WTC11 (cell line): ENCODE results near the gene CCDC34. TPM values are rescaled to one million over a fixed set of nuclear protein-coding genes. Genes with fewer than 3 reads are reported as not detected.

Experiments used
- ATAC-seq: fragments of 200-7000 bp; cut with Tn5 transposase; 2 replicates; pipeline ENCODE4 v1.10.0; 2021; ENCODE audit warnings: mild to moderate bottlenecking, moderate library complexity
- CTCF ChIA-PET: fragments of 300-600 bp; sonication (Branson Sonifier 250); formaldehyde crosslinking; loops from one replicate; lab custom pipeline; 2021; ENCODE audit warnings: antibody characterized with exemption; lab: Charles Lee
- POLR2A ChIA-PET: fragments of 350-600 bp; sonication (Branson Sonifier 250); formaldehyde crosslinking; loops from one replicate; lab custom pipeline; 2021; ENCODE audit warnings: antibody characterized with exemption; lab: Charles Lee
- DNase-seq: peaks from one replicate; pipeline ENCODE4 v3.0.0; 2021; ENCODE audit warnings: low spot score
- H3K27ac Mint-ChIP-seq: 2 replicates; pipeline ENCODE4 v1.8.0; 2021; ENCODE audit warnings: mixed read lengths
- H3K27me3 Mint-ChIP-seq: 2 replicates; pipeline ENCODE4 v1.8.0; 2021; ENCODE audit warnings: low read depth, mild to moderate bottlenecking, moderate library complexity, mixed read lengths
- H3K36me3 Mint-ChIP-seq: 2 replicates; pipeline ENCODE4 v1.8.0; 2021; ENCODE audit warnings: mixed read lengths
- H3K4me1 Mint-ChIP-seq: 2 replicates; pipeline ENCODE4 v1.8.0; 2022; ENCODE audit warnings: mixed read lengths
- H3K4me3 Mint-ChIP-seq: 2 replicates; pipeline ENCODE4 v1.8.0; 2021; ENCODE audit warnings: mild to moderate bottlenecking, moderate library complexity, mixed read lengths
- H3K9me3 Mint-ChIP-seq: 2 replicates; pipeline ENCODE4 v1.8.0; 2021; ENCODE audit warnings: mixed read lengths
- ATF1 ChIP-seq: sonication (generic); formaldehyde crosslinking; IDR thresholded peaks from 2 replicates; pipeline ENCODE4 v1.8.1; 2023; ENCODE audit warnings: mild to moderate bottlenecking, moderate library complexity, missing genetic modification reagents
- FOXK1 ChIP-seq: sonication (generic); formaldehyde crosslinking; IDR thresholded peaks from 2 replicates; pipeline ENCODE4 v1.8.0; 2022; ENCODE audit warnings: mild to moderate bottlenecking, moderate library complexity, missing genetic modification reagents
- FOXP1 ChIP-seq: sonication (generic); formaldehyde crosslinking; IDR thresholded peaks from 2 replicates; pipeline ENCODE4 v1.8.0; 2022; ENCODE audit warnings: missing genetic modification reagents, mild to moderate bottlenecking, moderate library complexity, borderline replicate concordance
- GRHL2 ChIP-seq: fragments of 250-450 bp; sonication (Bioruptor Pico); IDR thresholded peaks from 2 replicates; pipeline ENCODE4 v1.8.0; 2022; ENCODE audit warnings: mild to moderate bottlenecking, moderate library complexity; ENCODE audit not compliant: insufficient replicate concordance, severe bottlenecking
- NR2C2 ChIP-seq: sonication (generic); formaldehyde crosslinking; IDR thresholded peaks from 2 replicates; pipeline ENCODE4 v1.8.0; 2022; ENCODE audit warnings: mild to moderate bottlenecking, missing genetic modification reagents
- NR3C1 ChIP-seq: sonication (generic); formaldehyde crosslinking; conservative IDR thresholded peaks from 2 replicates; pipeline ENCODE4 v1.8.1; 2023; ENCODE audit warnings: low read depth, mild to moderate bottlenecking, missing genetic modification reagents
- SOX15 ChIP-seq: fragments of 250-450 bp; sonication (Bioruptor Pico); IDR thresholded peaks from 2 replicates; pipeline ENCODE4 v1.9.0; 2021; ENCODE audit warnings: mild to moderate bottlenecking
- TCF7 ChIP-seq: sonication (generic); formaldehyde crosslinking; IDR thresholded peaks from 2 replicates; pipeline ENCODE4 v1.8.0; 2022; ENCODE audit warnings: mild to moderate bottlenecking, low read depth, missing genetic modification reagents, moderate library complexity
- TP53 ChIP-seq: sonication (generic); formaldehyde crosslinking; IDR thresholded peaks from 2 replicates; pipeline ENCODE4 v1.8.1; 2023; ENCODE audit warnings: mild to moderate bottlenecking, missing genetic modification reagents
- ZNF138 ChIP-seq: sonication (generic); formaldehyde crosslinking; conservative IDR thresholded peaks from 2 replicates; pipeline ENCODE4 v1.8.1; 2022; ENCODE audit warnings: mild to moderate bottlenecking, moderate library complexity, missing genetic modification reagents
- total RNA-seq: library from RNA; stranded (reverse); gene quantifications from 3 replicates; pipeline ENCODE4 v1.2.3, GENCODE V29; 2021
- TF ChIP-seq, protein P1 (sequence below): sonication (generic); formaldehyde crosslinking; IDR thresholded peaks from 2 replicates; pipeline ENCODE4 v1.8.1; 2023; ENCODE audit warnings: mild to moderate bottlenecking, moderate library complexity, missing genetic modification reagents
- TF ChIP-seq, protein P2 (sequence below): sonication (generic); formaldehyde crosslinking; IDR thresholded peaks from 2 replicates; pipeline ENCODE4 v1.8.1; 2022; ENCODE audit warnings: missing genetic modification reagents, borderline replicate concordance
- TF ChIP-seq, protein P3 (sequence below): sonication (generic); formaldehyde crosslinking; IDR thresholded peaks from 2 replicates; pipeline ENCODE4 v1.8.0; 2022; ENCODE audit warnings: mild to moderate bottlenecking, missing genetic modification reagents
- TF ChIP-seq, protein P4 (sequence below): sonication (generic); formaldehyde crosslinking; IDR thresholded peaks from 2 replicates; pipeline ENCODE4 v1.8.1; 2023; ENCODE audit warnings: mild to moderate bottlenecking, missing genetic modification reagents, moderate library complexity
- TF ChIP-seq, protein P5 (sequence below): fragments of 250-450 bp; sonication (Bioruptor Pico); IDR thresholded peaks from 2 replicates; pipeline ENCODE4 v1.9.0; 2021; ENCODE audit warnings: moderate library complexity, mild to moderate bottlenecking, inconsistent platforms, borderline replicate concordance
- TF ChIP-seq, protein P6 (sequence below): sonication (generic); formaldehyde crosslinking; IDR thresholded peaks from 2 replicates; pipeline ENCODE4 v1.8.0; 2022; ENCODE audit warnings: mild to moderate bottlenecking, missing genetic modification reagents
- TF ChIP-seq, protein P7 (sequence below): sonication (generic); formaldehyde crosslinking; IDR thresholded peaks from 2 replicates; pipeline ENCODE4 v1.8.1; 2022; ENCODE audit warnings: mild to moderate bottlenecking, missing genetic modification reagents, moderate library complexity, borderline replicate concordance
- TF ChIP-seq, protein P8 (sequence below): sonication (generic); formaldehyde crosslinking; IDR thresholded peaks from 2 replicates; pipeline ENCODE4 v1.8.0; 2022; ENCODE audit warnings: mild to moderate bottlenecking, missing genetic modification reagents
- TF ChIP-seq, protein P9 (sequence below): fragments of 250-450 bp; sonication (Bioruptor Pico); IDR thresholded peaks from 2 replicates; pipeline ENCODE4 v1.9.0; 2021; ENCODE audit warnings: mild to moderate bottlenecking, borderline replicate concordance

The CCDC34 gene
- total RNA-seq, 1 experiment from 2014 or later, result 23.7 TPM

DNA sequence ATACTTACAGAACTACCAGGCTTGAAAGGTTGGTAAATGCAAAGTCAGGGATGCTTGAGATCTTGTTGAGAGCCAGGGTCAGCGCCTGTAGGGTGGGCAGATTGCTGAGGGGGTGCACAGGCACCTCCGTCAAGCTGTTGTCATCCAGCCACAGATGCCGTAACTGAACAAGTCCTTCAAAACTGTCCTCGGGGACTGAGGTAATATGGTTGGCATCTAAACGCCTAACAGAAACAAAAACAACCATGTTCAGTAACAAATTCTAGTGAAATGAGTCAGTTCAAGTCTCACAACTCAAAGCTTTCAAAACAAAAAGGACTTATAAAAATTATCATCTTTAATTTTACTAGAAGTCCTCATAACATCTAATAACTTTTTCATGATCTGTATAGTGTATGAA is 22.2 kb upstream of the CCDC34 start:
- peaks cover 32% of the 10 kb centered on the region for H3K36me3 Mint-ChIP-seq
- ATAC-seq, result no peak
- DNase-seq, result no peak
- TF ChIP-seq, protein P1, sequence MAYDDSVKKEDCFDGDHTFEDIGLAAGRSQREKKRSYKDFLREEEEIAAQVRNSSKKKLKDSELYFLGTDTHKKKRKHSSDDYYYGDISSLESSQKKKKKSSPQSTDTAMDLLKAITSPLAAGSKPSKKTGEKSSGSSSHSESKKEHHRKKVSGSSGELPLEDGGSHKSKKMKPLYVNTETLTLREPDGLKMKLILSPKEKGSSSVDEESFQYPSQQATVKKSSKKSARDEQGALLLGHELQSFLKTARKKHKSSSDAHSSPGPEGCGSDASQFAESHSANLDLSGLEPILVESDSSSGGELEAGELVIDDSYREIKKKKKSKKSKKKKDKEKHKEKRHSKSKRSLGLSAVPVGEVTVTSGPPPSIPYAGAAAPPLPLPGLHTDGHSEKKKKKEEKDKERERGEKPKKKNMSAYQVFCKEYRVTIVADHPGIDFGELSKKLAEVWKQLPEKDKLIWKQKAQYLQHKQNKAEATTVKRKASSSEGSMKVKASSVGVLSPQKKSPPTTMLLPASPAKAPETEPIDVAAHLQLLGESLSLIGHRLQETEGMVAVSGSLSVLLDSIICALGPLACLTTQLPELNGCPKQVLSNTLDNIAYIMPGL (CRISPR knock-in tag), result no peak
- TF ChIP-seq, protein P2, sequence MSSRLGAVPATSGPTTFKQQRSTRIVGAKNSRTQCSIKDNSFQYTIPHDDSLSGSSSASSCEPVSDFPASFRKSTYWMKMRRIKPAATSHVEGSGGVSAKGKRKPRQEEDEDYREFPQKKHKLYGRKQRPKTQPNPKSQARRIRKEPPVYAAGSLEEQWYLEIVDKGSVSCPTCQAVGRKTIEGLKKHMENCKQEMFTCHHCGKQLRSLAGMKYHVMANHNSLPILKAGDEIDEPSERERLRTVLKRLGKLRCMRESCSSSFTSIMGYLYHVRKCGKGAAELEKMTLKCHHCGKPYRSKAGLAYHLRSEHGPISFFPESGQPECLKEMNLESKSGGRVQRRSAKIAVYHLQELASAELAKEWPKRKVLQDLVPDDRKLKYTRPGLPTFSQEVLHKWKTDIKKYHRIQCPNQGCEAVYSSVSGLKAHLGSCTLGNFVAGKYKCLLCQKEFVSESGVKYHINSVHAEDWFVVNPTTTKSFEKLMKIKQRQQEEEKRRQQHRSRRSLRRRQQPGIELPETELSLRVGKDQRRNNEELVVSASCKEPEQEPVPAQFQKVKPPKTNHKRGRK (CRISPR knock-in tag), result no peak
- TF ChIP-seq NR2C2 (CRISPR knock-in tag) (no peak), TP53 (CRISPR knock-in tag) (no peak), FOXP1 (CRISPR knock-in tag) (no peak), ATF1 (CRISPR knock-in tag) (no peak)
- TF ChIP-seq, protein P3, sequence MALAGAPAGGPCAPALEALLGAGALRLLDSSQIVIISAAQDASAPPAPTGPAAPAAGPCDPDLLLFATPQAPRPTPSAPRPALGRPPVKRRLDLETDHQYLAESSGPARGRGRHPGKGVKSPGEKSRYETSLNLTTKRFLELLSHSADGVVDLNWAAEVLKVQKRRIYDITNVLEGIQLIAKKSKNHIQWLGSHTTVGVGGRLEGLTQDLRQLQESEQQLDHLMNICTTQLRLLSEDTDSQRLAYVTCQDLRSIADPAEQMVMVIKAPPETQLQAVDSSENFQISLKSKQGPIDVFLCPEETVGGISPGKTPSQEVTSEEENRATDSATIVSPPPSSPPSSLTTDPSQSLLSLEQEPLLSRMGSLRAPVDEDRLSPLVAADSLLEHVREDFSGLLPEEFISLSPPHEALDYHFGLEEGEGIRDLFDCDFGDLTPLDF (CRISPR knock-in tag), result no peak
- TF ChIP-seq, all 79 proteins: peak for 0
- no peaks in the 10 kb centered on the region for H3K9me3 Mint-ChIP-seq
- 0 out of 2 replicates have a peak overlapping the region, but pooled peaks have one; percentile 18 for H3K27ac Mint-ChIP-seq
- H3K27me3 Mint-ChIP-seq, result no peaks in the 10 kb centered on the region
- H3K4me3 Mint-ChIP-seq, result no peak overlapping the region
- POLR2A ChIA-PET, result no interaction called here
- peaks cover 36% of the 10 kb centered on the region for H3K4me1 Mint-ChIP-seq
- CTCF ChIA-PET, result interaction anchor here (1.6 kb wide), 1 partner anchor 101 kb away, joined by 5 read pairs; no protein-coding TSS in a partner anchor

DNA sequence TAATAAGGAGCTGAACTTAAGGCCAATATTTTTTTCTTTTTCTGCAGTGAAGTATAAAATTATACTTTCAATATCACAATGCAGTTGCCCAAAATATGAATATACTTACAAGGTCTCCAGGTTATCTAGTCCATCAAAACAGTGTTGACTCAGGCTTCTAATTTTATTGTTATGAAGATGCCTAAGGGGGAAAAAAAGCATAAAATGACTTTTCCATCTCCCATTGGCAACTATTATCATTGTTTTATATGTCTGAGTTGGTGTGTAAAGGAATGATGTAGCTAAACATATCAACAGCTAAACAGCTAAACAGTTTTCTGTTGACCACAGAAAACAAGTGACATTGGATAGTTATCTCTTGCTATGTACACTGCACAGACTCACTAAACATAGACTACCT is 21.2 kb upstream of the CCDC34 start:
- peaks cover 37% of the 10 kb centered on the region for H3K36me3 Mint-ChIP-seq
- POLR2A ChIA-PET, result no interaction called here
- peaks cover 26% of the 10 kb centered on the region for H3K4me1 Mint-ChIP-seq
- no peak overlapping the region for H3K4me3 Mint-ChIP-seq
- no peaks in the 10 kb centered on the region for H3K9me3 Mint-ChIP-seq
- TF ChIP-seq ATF1 (CRISPR knock-in tag) (no peak), SOX15 (CRISPR knock-in tag) (no peak), FOXP1 (CRISPR knock-in tag) (no peak), NR3C1 (CRISPR knock-in tag) (no peak), TCF7 (CRISPR knock-in tag) (no peak), GRHL2 (CRISPR knock-in tag) (no peak), ZNF138 (no peak), FOXK1 (CRISPR knock-in tag) (no peak)
- TF ChIP-seq, protein P4, sequence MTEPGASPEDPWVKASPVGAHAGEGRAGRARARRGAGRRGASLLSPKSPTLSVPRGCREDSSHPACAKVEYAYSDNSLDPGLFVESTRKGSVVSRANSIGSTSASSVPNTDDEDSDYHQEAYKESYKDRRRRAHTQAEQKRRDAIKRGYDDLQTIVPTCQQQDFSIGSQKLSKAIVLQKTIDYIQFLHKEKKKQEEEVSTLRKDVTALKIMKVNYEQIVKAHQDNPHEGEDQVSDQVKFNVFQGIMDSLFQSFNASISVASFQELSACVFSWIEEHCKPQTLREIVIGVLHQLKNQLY, result no peak
- TF ChIP-seq, protein P5, sequence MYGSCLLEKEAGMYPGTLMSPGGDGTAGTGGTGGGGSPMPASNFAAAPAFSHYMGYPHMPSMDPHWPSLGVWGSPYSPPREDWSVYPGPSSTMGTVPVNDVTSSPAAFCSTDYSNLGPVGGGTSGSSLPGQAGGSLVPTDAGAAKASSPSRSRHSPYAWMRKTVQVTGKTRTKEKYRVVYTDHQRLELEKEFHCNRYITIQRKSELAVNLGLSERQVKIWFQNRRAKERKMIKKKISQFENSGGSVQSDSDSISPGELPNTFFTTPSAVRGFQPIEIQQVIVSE (CRISPR knock-in tag), result no peak
- TF ChIP-seq, protein P6, sequence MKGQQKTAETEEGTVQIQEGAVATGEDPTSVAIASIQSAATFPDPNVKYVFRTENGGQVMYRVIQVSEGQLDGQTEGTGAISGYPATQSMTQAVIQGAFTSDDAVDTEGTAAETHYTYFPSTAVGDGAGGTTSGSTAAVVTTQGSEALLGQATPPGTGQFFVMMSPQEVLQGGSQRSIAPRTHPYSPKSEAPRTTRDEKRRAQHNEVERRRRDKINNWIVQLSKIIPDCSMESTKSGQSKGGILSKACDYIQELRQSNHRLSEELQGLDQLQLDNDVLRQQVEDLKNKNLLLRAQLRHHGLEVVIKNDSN (CRISPR knock-in tag), result no peak
- TF ChIP-seq, protein P7, sequence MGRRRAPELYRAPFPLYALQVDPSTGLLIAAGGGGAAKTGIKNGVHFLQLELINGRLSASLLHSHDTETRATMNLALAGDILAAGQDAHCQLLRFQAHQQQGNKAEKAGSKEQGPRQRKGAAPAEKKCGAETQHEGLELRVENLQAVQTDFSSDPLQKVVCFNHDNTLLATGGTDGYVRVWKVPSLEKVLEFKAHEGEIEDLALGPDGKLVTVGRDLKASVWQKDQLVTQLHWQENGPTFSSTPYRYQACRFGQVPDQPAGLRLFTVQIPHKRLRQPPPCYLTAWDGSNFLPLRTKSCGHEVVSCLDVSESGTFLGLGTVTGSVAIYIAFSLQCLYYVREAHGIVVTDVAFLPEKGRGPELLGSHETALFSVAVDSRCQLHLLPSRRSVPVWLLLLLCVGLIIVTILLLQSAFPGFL (CRISPR knock-in tag), result no peak
- TF ChIP-seq, protein P8, sequence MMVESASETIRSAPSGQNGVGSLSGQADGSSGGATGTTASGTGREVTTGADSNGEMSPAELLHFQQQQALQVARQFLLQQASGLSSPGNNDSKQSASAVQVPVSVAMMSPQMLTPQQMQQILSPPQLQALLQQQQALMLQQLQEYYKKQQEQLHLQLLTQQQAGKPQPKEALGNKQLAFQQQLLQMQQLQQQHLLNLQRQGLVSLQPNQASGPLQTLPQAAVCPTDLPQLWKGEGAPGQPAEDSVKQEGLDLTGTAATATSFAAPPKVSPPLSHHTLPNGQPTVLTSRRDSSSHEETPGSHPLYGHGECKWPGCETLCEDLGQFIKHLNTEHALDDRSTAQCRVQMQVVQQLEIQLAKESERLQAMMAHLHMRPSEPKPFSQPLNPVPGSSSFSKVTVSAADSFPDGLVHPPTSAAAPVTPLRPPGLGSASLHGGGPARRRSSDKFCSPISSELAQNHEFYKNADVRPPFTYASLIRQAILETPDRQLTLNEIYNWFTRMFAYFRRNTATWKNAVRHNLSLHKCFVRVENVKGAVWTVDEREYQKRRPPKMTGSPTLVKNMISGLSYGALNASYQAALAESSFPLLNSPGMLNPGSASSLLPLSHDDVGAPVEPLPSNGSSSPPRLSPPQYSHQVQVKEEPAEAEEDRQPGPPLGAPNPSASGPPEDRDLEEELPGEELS, result no peak
- TF ChIP-seq, protein P9, sequence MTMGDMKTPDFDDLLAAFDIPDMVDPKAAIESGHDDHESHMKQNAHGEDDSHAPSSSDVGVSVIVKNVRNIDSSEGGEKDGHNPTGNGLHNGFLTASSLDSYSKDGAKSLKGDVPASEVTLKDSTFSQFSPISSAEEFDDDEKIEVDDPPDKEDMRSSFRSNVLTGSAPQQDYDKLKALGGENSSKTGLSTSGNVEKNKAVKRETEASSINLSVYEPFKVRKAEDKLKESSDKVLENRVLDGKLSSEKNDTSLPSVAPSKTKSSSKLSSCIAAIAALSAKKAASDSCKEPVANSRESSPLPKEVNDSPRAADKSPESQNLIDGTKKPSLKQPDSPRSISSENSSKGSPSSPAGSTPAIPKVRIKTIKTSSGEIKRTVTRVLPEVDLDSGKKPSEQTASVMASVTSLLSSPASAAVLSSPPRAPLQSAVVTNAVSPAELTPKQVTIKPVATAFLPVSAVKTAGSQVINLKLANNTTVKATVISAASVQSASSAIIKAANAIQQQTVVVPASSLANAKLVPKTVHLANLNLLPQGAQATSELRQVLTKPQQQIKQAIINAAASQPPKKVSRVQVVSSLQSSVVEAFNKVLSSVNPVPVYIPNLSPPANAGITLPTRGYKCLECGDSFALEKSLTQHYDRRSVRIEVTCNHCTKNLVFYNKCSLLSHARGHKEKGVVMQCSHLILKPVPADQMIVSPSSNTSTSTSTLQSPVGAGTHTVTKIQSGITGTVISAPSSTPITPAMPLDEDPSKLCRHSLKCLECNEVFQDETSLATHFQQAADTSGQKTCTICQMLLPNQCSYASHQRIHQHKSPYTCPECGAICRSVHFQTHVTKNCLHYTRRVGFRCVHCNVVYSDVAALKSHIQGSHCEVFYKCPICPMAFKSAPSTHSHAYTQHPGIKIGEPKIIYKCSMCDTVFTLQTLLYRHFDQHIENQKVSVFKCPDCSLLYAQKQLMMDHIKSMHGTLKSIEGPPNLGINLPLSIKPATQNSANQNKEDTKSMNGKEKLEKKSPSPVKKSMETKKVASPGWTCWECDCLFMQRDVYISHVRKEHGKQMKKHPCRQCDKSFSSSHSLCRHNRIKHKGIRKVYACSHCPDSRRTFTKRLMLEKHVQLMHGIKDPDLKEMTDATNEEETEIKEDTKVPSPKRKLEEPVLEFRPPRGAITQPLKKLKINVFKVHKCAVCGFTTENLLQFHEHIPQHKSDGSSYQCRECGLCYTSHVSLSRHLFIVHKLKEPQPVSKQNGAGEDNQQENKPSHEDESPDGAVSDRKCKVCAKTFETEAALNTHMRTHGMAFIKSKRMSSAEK (CRISPR knock-in tag), result no peak
- H3K27me3 Mint-ChIP-seq, result no peaks in the 10 kb centered on the region
- CTCF ChIA-PET, result interaction anchor here (1.6 kb wide), 1 partner anchor 102 kb away, joined by 5 read pairs; no protein-coding TSS in a partner anchor
- no peak for DNase-seq
- ATAC-seq, result no peak
- H3K27ac Mint-ChIP-seq, result no peak overlapping the region
